PC-3 (cell line): Measurements from ENCODE around the gene INO80C. TPM values are rescaled to one million over a fixed set of nuclear protein-coding genes. Genes with fewer than 3 reads are reported as not detected.

Source experiments
- ATAC-seq: fragments of 200-7000 bp; cut with Tn5 transposase; 2 replicates; pipeline ENCODE4 v1.9.1; 2020; ENCODE audit warnings: mild to moderate bottlenecking, moderate library complexity
- BruUV-seq: library from RNA; stranded (reverse); fragments of 400-500 nt; replicated peaks from 2 replicates; lab custom pipeline; 2021; lab: Mats Ljungman, UMichigan
- CTCF ChIA-PET: fragments of 300-600 bp; sonication (Branson Sonifier 250); formaldehyde crosslinking; loops from one replicate; lab custom pipeline; 2022; ENCODE audit warnings: antibody characterized with exemption; lab: Charles Lee
- POLR2A ChIA-PET: fragments of 300-600 bp; sonication (Branson Sonifier 250); formaldehyde crosslinking; loops from one replicate; lab custom pipeline; 2022; ENCODE audit warnings: antibody characterized with exemption; ENCODE audit not compliant: unreplicated experiment; lab: Charles Lee
- DNase-seq: peaks from one replicate; pipeline ENCODE4 v3.0.0-alpha.2; 2015
- H2AFZ ChIP-seq: fragments of 300-600 bp; sonication (generic); 2 replicates; pipeline ENCODE4 v1.6.0; 2016; ENCODE audit warnings: antibody characterized with exemption, low read length
- H3F3A ChIP-seq: fragments of 300-600 bp; sonication (generic); one replicate; pipeline ENCODE4 v1.6.0; 2017; ENCODE audit warnings: antibody characterized with exemption, low read length, control low read depth, mild to moderate bottlenecking; ENCODE audit not compliant: unreplicated experiment
- H3K27ac ChIP-seq: fragments of 300-600 bp; sonication (generic); 2 replicates; pipeline ENCODE4 v1.5.1; 2016; ENCODE audit warnings: mild to moderate bottlenecking, low read length
- H3K27me3 ChIP-seq: fragments of 300-600 bp; sonication (generic); 2 replicates; pipeline ENCODE4 v1.6.1; 2016; ENCODE audit warnings: low read length, mixed read lengths
- H3K36me3 ChIP-seq: fragments of 300-600 bp; sonication (generic); 2 replicates; pipeline ENCODE4 v1.6.1; 2016; ENCODE audit warnings: low read depth, mixed run types, low read length, mixed read lengths
- H3K4me1 ChIP-seq: fragments of 300-600 bp; sonication (generic); 2 replicates; pipeline ENCODE4 v1.5.1; 2016; ENCODE audit warnings: low read length; ENCODE audit not compliant: insufficient read depth
- H3K4me2 ChIP-seq: fragments of 300-600 bp; sonication (generic); 2 replicates; pipeline ENCODE4 v1.6.0; 2016; ENCODE audit warnings: low read length
- H3K4me3 ChIP-seq: fragments of 300-600 bp; sonication (generic); 2 replicates; pipeline ENCODE4 v1.5.1; 2016; ENCODE audit warnings: mild to moderate bottlenecking, low read length, mixed read lengths
- H3K79me2 ChIP-seq: fragments of 300-600 bp; sonication (generic); 2 replicates; pipeline ENCODE4 v1.6.1; 2017; ENCODE audit warnings: low read length, mixed read lengths
- H3K9ac ChIP-seq: fragments of 300-600 bp; sonication (generic); 2 replicates; pipeline ENCODE4 v1.6.0; 2016; ENCODE audit warnings: mild to moderate bottlenecking, low read length
- H3K9me2 ChIP-seq: fragments of 300-600 bp; sonication (generic); replicated peaks from 2 replicates; pipeline ENCODE4 v1.6.1; 2016; ENCODE audit warnings: mixed run types, low read length, mixed read lengths
- H3K9me3 ChIP-seq: fragments of 300-600 bp; sonication (generic); 2 replicates; pipeline ENCODE4 v1.6.1; 2016; ENCODE audit warnings: low read length, mixed read lengths
- H4K20me1 ChIP-seq: fragments of 300-600 bp; sonication (generic); 2 replicates; pipeline ENCODE4 v1.6.1; 2016; ENCODE audit warnings: low read length, mixed read lengths
- CTCF ChIP-seq: fragments of 300-600 bp; sonication (generic); conservative IDR thresholded peaks from 2 replicates; pipeline ENCODE4 v1.5.1; 2017; ENCODE audit warnings: antibody characterized with exemption, low read depth, mild to moderate bottlenecking, low read length
- EZH2 ChIP-seq: fragments of 300-600 bp; sonication (generic); IDR thresholded peaks from one replicate; pipeline ENCODE4 v1.6.1; 2017; ENCODE audit warnings: antibody characterized with exemption, mild to moderate bottlenecking, low read length; ENCODE audit not compliant: unreplicated experiment
- EZH2phosphoT487 ChIP-seq: fragments of 300-600 bp; sonication (generic); IDR thresholded peaks from 2 replicates; pipeline ENCODE4 v1.6.1; 2018; ENCODE audit warnings: mild to moderate bottlenecking, antibody characterized with exemption, low read length, borderline replicate concordance
- intact Hi-C: fragments of 100-400 bp; cut with micrococcal nuclease; formaldehyde crosslinking; loops from 2 replicates; pipeline ENCODE4 v1.9.0; 2023
- total RNA-seq: library from RNA; depleted of rRNA; stranded (reverse); fragments of >200 nt; gene quantifications from 2 replicates; pipeline ENCODE4 v1.2.3, GENCODE V29; 2014

Gene INO80C
- total RNA-seq, 1 experiment from 2014 or later = 6.8 TPM

GRCh38 chr18:35516351-35516750 lies 18.6 kb upstream of the INO80C start:
- Histone ChIP-seq H4K20me1 (no peaks in the 10 kb centered on the region), H3K27me3 (no peaks in the 10 kb centered on the region), H3K27ac (no peak overlapping the region), H3K4me2 (no peak overlapping the region), H3K36me3 (no peaks in the 10 kb centered on the region), H2AFZ (no peak overlapping the region), H3F3A (no peaks in the 10 kb centered on the region), H3K79me2 (no peaks in the 10 kb centered on the region), H3K4me1 (no peaks in the 10 kb centered on the region), H3K9ac (no peak overlapping the region), H3K4me3 (no peak overlapping the region), H3K9me2 (no peaks in the 10 kb centered on the region), H3K9me3 (no peaks in the 10 kb centered on the region)
- TF ChIP-seq EZH2phosphoT487 = no peak
- TF ChIP-seq EZH2 = no peak
- TF ChIP-seq CTCF = no peak
- intact Hi-C loops = loop anchor here (10.0 kb wide), 1 partner anchor 58 kb away; no protein-coding TSS in a partner anchor
- DNase-seq (no peak), ATAC-seq (no peak)
- BruUV-seq = no TSS peak
- ChIA-PET POLR2A (no interaction called here), CTCF (no interaction called here)

- Histone ChIP-seq H3K4me1 (no peaks in the 10 kb centered on the region), H3K9ac (no peak overlapping the region), H3K4me3 (no peak overlapping the region), H3K27ac (no peak overlapping the region), H3K36me3 (no peaks in the 10 kb centered on the region), H3F3A (no peaks in the 10 kb centered on the region), H3K4me2 (no peak overlapping the region), H3K27me3 (no peaks in the 10 kb centered on the region), H2AFZ (no peak overlapping the region), H3K79me2 (no peaks in the 10 kb centered on the region), H4K20me1 (no peaks in the 10 kb centered on the region), H3K9me2 (no peaks in the 10 kb centered on the region), H3K9me3 (no peaks in the 10 kb centered on the region)
- BruUV-seq = no TSS peak
- intact Hi-C loops = loop anchor here (10.0 kb wide), 1 partner anchor 59 kb away; no protein-coding TSS in a partner anchor
- DNase-seq (no peak), ATAC-seq (no peak)
- TF ChIP-seq CTCF (no peak), EZH2 (no peak)
- POLR2A ChIA-PET = no interaction called here
- CTCF ChIA-PET = no interaction called here
Observed at GRCh38 chr18:35515460-35516130, 17.8 kb upstream of the INO80C start.

DNA sequence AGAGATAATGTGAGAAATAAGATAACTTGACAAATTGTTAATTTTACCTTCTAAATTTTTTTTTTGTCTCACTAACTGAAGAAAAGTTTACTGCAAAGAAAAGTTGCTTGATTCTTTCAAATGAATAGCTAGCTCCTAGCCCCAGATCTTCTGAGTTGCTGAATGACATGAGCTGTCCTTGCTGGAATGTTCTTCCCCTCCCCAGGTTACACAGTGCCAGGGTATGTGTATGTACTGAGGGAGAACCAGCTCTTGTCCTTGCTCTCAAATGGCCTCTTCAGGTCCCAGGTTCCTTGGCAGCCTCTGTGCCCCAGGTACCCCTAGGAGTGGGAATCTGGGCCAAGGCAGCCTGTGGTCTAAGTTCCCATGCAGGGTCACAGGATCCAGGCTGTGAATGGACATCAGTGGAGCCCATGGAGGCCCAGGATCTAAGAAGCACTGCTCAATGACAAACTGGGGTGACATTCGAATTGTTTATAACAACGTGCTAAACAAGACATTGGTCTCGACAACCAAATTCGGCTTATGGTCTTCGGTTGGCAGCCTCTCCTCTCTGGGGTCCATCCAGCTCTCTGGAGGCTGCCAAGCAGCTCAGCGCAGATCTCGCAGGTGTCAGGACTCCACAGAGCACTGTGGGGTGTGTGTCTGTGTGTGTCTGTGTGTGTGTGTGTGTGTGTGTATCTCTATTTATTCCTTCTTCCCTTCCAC lies 17.1 kb upstream of the INO80C start:
- POLR2A ChIA-PET = no interaction called here
- Histone ChIP-seq H3K36me3 (no peaks in the 10 kb centered on the region), H2AFZ (no peak overlapping the region), H3K4me3 (no peak overlapping the region), H3K79me2 (no peaks in the 10 kb centered on the region), H3K4me2 (no peak overlapping the region), H3K9me2 (no peaks in the 10 kb centered on the region), H4K20me1 (no peaks in the 10 kb centered on the region), H3K9ac (no peak overlapping the region), H3K4me1 (no peaks in the 10 kb centered on the region), H3K27me3 (no peaks in the 10 kb centered on the region), H3F3A (no peaks in the 10 kb centered on the region), H3K9me3 (no peaks in the 10 kb centered on the region), H3K27ac (no peak overlapping the region)
- DNase-seq (no peak), ATAC-seq (no peak)
- no TSS peak for BruUV-seq
- TF ChIP-seq EZH2 (no peak), CTCF (no peak), EZH2phosphoT487 (no peak)
- CTCF ChIA-PET = no interaction called here
- intact Hi-C loops = loop anchor here (10.0 kb wide), 1 partner anchor 60 kb away; no protein-coding TSS in a partner anchor
